NCI-H460 (cell line): ENCODE data around the gene MRPS22. TPM values are rescaled to one million over a fixed set of nuclear protein-coding genes. Genes with fewer than 3 reads are reported as not detected.
A peak's percentile ranks its signal among the peaks of the same experiment; 100 is the strongest.

Source experiments
- DNase-seq: peaks from one replicate; pipeline ENCODE4 v3.0.0-alpha.2; 2016; ENCODE audit warnings: low read depth; ENCODE audit errors: extremely low read depth
- polyA plus RNA-seq: library from polyadenylated mRNA; depleted of rRNA; stranded (reverse); fragments of >200 nt; gene quantifications from 2 replicates; pipeline ENCODE4 v1.2.3, GENCODE V29; 2014; cell fraction: nucleus; rRNA removed
- total RNA-seq: library from RNA; depleted of rRNA; stranded (reverse); fragments of >200 nt; shearing (Covaris generic); gene quantifications from 2 replicates; pipeline ENCODE4 v1.2.3, GENCODE V29; 2014; rRNA removed

Gene MRPS22
- total RNA-seq: 86.1 and 98.8 TPM in 2 replicates
- 66.3 and 70.8 TPM in 2 replicates for polyA plus RNA-seq

GRCh38 chr3:139343895-139344856 lies at the start of gene MRPS22:
TSS of gene MRPS22 (plus strand) at chr3:139344020. CDS start at chr3:139344027, 7 bp downstream.
- DNase-seq: peak; percentile 74

GRCh38 chr3:139295040-139295439 lies 48.8 kb upstream of the MRPS22 start:
- DNase-seq: no peak

DNA sequence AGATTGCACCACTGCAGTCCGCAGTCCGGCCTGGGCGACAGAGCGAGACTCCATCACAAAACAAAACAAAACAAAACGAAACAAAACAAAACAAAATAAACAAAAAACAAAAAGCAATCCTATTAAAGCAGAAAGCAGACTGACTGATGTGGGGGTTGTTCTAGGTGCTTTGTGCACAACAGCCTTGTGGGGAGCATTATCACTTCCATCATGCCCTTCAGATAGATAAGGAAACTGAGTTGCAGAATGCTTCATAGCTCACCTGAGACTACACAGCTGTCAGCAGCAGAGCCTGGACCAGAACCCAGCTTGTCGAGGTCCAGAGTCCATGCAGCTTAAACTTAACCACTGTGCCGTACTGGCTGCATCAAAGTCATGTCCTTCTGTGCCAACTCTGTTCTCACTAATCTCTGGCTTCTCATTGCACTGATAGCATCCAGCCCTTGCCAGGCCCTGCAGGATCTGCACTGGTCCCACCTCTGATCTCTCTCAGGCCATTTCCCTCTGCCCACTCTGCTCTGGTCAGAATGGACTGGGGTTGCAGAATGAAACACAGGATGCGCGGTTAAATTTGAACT lies 47.6 kb upstream of the MRPS22 start:
- DNase-seq: no peak

DNA sequence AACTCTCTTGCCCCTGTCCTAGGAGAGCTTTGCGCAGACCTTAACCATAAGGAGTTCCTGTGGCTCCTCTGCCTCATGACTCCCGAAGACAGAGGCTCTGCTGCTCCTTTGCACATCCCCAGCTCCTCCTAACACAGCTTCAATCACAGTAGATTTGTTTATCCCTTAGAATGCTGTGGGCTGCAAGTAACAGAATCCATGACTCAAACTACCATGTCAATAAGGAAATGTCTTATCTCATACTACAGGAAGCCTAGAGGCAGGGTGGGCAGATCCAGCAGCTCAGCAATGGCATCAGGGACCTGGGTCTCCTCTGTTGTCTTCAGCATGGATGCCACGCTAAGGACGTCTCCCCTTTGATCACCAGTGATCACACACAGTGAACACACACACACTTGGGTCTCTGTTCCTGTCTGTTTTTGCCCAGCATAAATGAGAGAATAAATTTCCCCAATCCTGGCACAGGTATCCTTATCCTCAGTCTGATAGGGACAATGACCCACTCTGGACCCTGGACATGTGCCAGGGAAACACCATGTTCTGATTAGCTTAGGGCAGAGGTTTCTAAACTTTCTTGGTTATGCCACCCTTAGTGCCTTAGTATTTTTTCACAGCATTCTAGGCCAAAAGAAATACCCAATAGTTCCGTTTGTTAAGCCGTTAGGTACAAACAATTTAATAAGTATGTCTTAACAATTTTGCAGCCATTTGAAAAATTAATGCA lies 46.1 kb upstream of the MRPS22 start:
- DNase-seq: no peak

DNA sequence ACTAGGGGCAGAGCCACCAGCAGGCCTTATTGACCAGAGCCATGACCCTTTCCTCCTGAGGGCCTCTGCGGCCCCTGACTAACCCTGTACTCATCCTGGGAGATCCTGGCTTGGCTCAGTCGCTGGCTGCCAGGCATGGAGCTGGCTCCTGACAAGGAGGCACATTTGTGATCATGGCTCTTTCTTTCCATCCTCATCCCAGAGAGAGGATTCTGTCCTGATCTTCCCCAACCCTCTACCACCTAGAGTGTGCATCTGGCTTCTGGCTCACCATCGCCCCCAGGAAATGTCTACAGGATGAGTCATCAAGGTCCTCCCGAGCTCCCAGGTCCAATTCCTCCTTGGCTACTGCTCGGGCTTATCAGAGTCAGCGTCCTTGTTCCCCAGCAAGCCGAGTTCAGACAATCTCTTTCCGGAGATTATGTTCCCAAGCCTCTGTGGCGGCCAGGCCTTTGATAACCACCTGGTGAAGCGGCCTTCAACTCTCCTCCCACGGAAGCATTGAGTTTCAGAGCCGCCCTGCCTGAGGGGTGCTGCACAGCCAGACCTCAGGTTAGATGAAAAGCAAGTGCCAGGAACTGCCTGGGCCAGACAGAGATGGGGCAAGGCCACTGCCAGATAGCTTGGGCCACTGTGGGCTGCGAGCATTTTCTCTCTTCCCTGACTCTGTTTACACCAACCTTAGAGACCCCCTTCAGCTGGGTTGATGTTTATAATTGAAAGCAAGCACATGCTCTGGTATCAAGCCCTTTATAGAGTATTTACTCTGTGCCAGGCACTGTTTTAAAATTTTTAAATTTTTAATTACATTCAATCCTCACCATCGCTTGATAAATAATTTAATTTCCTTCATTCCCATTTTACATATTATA lies 44.3 kb upstream of the MRPS22 start:
- DNase-seq: no peak

DNA sequence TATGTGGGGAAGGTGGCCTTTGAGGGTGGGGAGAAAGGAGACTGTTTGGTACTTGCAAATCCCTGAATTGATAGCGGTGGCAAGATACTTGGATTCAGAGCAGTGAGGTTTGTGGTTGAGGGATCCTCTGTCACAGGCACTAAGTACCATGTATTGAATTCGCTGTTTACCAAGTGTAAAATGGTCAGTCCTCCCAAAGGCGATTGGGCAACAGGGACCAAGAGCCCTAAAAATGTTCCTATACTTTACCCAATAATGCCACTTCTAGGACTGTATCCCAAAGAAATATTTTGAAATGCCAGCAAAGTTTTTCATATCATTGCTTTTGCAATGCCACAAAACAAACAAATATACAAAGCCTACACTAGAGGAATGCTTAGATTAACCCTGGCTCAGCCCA lies 43.4 kb upstream of the MRPS22 start:
- DNase-seq: no peak

DNA sequence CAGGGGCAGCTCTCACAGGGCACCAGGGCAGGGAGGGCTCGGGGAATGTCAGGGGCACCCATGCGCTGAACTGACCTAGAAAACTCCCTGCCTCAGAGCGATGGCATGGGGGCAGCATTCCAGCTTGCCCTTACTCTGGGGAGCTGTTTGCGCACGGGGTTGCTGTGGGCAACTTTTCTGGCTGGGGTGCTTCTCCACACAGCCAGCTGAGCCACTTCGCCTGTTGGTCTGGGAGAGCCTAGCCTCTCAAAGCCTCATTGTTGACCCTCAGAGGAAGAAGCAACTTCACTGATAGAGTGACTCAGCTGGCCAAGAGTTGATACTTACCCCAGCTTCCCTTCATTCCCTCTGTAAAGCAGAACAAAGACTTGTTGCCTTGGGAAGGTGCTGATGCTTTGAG lies 42.6 kb upstream of the MRPS22 start:
- no peak for DNase-seq

DNA sequence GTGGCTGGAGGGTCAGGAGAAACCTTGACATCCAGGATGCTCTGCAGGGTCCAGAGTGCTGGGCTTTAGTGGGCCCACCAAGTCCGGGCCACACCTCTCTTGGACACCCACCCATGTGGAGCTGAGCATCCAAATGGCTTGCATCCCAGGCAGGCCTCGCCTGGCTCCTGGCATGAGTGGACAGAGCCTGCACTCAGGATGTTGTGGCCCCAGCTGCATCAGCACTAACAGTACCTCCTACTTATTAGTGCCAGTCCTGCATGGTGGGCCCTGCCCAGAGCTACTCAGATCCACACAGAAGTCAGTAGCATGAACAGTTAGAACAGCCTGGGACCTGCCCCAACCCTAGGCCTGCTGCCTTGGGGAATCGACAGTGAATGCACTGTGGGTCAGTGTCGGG lies 42.2 kb upstream of the MRPS22 start:
- no peak for DNase-seq

DNA sequence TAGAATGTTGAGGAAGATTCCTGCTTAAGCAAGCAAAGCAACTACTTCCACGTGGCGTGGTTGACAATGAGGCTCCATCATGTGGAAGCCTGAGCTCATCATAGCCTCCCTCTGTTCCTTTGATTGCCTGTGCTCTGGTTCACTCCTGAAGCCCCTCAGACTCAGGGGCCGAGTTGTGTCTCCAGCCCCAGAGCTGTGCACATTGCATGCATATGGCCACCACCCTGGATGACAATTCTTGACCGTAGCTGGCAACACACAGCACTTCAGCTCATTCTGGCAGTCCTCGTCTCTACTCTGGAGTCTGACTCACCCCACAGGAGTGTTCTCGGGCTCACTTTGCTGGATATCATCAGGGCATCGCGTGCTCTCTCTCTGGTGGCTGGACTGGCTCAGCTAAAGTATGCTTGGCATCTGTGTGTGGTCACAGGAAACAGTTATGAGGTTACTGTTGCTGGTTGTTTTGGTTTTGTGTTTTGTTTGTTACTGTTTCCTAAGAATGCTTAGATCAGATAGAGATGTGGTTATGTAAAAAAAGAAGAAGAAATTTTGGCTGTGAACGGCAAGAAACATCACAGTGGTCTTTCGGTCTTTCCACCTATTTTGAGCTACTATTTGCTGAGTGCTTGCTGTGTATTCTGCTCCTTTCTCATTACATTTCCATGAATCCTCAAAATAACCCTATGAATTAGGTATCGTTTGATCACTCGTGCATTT lies 41.6 kb upstream of the MRPS22 start:
- DNase-seq: no peak

DNA sequence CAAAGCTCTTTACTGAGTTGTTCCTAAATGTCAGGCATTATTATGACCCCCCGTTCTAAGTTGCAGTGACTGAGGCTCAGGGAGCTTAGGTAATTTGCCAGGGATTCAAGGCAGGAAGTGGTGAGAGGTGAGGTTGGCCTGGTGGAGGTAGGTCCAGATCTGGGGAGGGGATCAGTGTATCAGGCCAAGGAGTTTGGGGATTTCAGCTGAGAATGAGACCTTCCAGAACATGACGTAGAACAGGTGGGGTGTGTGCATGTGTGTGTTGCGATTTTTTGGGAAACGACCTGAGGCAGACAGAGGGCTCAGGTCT lies 41.1 kb upstream of the MRPS22 start:
- no peak for DNase-seq

DNA sequence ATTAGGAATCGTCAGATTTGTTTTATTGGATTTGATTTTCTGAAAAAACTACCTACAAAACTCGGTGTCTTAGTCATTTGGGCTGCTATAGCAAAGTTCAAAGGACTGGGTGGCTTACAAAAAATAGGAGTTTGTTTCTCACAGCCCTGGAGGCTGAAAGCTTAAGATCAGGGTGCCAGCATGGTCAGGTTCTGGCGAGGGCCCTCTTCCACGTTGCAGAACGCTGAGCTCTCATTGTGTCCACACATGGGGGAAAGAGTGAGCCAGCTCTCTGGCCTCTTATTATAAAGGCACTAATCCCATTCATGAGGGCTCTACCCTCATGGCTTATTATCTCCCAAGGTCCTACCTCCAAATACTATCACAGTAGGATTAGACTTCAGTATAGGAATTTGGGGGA lies 40.6 kb upstream of the MRPS22 start:
- DNase-seq: no peak

GRCh38 chr3:139304383-139304782 lies 39.4 kb upstream of the MRPS22 start:
- no peak for DNase-seq

- DNase-seq: no peak
Measured at GRCh38 chr3:139306078-139306477, 37.7 kb upstream of the MRPS22 start.

DNA sequence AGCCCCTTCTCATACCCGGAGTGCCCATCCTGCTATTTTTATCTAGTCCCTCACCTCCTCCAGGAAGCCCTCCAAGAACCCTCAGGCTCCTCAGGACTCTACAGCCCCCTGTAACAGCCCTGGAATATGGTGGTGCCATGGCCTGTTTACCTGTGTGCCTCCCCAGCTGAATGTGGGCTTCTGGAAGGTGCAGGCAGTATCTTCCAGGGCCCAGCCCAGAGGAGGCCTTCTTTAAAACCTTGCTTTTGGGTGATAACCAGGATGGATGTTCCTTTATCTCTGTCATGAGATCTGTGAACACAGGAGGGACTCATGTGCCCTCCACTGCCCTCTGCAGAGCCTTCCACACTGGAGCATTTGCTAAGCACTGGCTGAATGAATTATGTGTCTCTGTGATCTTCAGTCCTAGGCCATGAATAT lies 36.7 kb upstream of the MRPS22 start:
- DNase-seq: no peak

GRCh38 chr3:139307601-139308555 lies 35.9 kb upstream of the MRPS22 start:
- DNase-seq: no peak

DNA sequence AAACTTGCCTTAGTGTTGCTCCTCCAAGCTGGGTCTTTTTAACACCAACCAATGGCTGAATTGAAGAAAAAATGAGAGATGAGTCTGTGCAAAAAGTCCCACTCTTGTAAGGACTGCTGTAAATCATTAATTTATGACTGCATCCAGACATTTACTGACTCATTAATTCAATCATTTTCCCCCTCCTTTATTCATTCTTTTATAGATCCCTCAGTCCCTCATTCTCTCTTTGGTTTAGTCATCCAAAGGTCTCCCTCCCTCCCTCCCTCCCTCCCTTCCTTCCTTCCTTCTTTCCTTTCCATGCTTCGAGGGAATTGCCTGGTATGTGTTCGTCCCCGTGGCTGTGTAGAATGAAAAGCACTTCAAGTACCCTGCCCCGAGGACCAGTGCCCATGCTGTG lies 35.3 kb upstream of the MRPS22 start:
- DNase-seq: no peak

GRCh38 chr3:139309061-139309591 lies 34.7 kb upstream of the MRPS22 start:
- no peak for DNase-seq

- DNase-seq: no peak
Measured at GRCh38 chr3:139309880-139310279, 33.9 kb upstream of the MRPS22 start.
